GM12892 (cell line): ENCODE data around the gene PHYHIPL.

Source experiments
- POLR2A ChIP-seq: IDR thresholded peaks from 2 replicates; pipeline ENCODE4 v1.6.1; 2011; ENCODE audit warnings: low read depth, low read length, control low read depth
- POLR2AphosphoS5 ChIP-seq: IDR thresholded peaks from 2 replicates; pipeline ENCODE4 v1.6.1; 2011; ENCODE audit warnings: low read depth, low read length, control low read depth

- no peak for TF ChIP-seq POLR2A
- TF ChIP-seq POLR2AphosphoS5, result no peak
Measured at GRCh38 chr10:59222788-59223187, 46.3 kb downstream of the PHYHIPL start.
